ENCODE measurements around the gene IDI1.

The IDI1 gene

DNA sequence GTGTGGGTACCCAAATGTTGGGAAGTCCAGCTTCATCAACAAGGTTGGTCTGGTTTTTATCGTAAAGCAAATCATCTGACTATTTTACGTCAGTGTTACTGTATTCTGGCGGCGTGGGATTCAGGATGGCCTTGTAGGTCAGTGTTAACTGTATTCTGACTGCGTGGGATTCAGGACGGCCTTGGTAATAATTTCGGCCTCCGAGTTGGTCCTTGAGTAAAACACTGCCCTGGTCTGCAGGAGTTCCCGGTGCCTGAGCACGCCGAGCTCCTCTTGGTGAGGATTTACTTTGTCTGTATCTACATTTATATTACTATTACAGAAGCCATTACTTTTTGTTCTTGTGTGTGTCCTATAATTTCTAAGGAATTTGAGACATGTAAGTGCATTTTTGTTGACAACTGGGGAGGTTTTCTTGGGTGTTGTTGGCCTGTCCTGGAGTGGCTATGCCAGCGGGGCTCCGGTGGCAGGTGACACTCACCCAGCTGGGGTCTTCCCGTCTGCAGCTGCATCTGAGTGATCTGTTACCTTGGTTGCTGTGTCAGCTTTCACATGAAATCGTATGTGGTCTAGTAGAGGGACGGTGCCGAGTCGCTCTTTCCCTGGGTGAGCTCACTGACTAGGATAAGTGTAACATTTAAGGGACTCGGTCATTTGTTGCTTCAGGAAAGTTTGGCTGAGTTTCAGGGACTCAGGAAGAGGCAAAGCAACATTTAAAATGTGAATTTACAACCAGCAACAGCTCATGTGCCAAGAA, 51.5 kb downstream of the IDI1 start:
- H3K4me3 ChIP-seq (ENCODE audit: low read depth, low read length), result no peak overlapping the region

DNA sequence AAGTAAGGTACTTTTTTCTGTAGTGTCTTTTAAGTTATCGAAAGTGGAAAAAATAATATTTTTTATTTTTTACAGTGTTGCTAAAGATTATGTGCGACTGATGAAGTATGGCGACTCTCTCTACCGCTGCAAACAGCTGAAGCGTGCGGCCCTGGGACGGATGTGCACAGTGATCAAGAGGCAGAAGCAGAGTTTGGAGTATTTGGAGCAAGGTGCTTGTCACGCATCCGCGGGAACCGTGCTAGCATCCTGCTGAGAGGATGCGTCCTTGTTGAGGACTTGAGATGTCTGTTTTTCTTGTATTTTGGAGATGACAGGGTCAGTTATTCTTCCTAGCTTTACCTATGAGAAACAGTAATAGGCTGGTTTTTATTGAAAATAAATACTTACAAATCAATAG, 52.9 kb downstream of the IDI1 start:
- no peak overlapping the region for H3K4me3 ChIP-seq (ENCODE audit: low read depth, low read length)

More for the DNA sequence above, 51.5 kb downstream of the IDI1 start:
- TF ChIP-seq, protein P1, sequence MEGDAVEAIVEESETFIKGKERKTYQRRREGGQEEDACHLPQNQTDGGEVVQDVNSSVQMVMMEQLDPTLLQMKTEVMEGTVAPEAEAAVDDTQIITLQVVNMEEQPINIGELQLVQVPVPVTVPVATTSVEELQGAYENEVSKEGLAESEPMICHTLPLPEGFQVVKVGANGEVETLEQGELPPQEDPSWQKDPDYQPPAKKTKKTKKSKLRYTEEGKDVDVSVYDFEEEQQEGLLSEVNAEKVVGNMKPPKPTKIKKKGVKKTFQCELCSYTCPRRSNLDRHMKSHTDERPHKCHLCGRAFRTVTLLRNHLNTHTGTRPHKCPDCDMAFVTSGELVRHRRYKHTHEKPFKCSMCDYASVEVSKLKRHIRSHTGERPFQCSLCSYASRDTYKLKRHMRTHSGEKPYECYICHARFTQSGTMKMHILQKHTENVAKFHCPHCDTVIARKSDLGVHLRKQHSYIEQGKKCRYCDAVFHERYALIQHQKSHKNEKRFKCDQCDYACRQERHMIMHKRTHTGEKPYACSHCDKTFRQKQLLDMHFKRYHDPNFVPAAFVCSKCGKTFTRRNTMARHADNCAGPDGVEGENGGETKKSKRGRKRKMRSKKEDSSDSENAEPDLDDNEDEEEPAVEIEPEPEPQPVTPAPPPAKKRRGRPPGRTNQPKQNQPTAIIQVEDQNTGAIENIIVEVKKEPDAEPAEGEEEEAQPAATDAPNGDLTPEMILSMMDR (IDR thresholded peaks at IDR 0.05; ENCODE audit: low read depth, low read length, missing control alignments), result no peak
- DNase-seq (ENCODE audit: low read depth), result no peak

DNA sequence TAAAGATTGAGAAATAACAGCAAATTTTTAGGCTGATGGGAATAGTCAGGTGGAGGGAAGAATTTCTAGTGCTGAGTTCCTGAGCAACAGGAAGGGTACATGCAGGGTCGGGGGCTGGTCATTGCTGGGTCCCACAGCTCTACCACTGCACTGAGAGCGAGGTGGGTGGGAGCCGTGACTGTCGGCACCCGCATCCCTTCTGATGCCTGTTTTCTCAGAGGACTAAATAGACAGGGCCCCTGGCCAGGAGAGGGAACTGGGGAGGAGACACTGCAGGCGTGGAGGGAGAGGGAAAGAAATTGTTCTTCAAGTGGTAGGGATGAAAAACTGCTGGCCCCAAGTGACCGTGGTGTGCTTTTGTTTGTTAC, 53.4 kb downstream of the IDI1 start:
- H3K4me3 ChIP-seq (ENCODE audit: low read depth, low read length), result no peak overlapping the region
- TF ChIP-seq, protein P1 (IDR thresholded peaks at IDR 0.05; ENCODE audit: low read depth, low read length, missing control alignments), result no peak
- DNase-seq (ENCODE audit: low read depth), result no peak

More for the DNA sequence above, 52.9 kb downstream of the IDI1 start:
- TF ChIP-seq, protein P1 (IDR thresholded peaks at IDR 0.05; ENCODE audit: low read depth, low read length, missing control alignments), result no peak
- DNase-seq (ENCODE audit: low read depth), result no peak

DNA sequence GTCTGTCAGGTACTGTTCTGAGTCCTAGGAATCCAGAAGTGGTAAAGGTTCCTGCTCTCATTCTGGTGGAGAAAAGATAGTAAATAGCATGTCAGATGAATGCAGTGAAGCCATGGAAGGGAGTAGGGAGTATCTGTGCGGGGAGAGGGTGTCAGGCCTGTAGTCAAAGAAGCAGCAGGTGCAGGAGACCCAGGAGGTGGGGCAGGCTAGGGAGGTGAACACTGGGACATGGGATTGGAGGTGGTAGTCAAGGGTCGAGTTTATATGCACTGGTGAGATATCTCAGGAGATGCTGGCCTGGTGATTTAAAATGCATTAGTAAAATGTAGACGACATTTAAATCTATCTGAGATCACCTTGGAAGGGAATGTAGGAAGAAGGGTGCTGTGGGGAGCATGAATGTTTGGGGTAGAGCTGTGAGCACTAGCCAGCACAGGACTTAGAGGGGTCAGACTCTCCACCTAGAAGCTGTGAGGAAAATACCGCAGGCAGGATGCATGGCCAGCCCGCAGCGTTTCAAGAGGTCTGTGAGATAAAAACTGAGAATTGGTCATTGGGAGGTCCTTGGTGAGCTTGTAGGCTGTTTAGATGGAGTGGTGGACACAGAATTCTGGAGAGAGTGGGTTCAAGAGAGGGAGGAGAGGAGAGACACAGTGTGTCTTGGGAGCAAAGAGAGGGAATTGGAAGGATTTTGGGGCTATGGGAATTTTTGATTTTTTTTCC, 53.9 kb downstream of the IDI1 start:
- TF ChIP-seq, protein P1 (IDR thresholded peaks at IDR 0.05; ENCODE audit: low read depth, low read length, missing control alignments), result no peak
- no peak overlapping the region for H3K4me3 ChIP-seq (ENCODE audit: low read depth, low read length)
- DNase-seq (ENCODE audit: low read depth), result no peak

DNA sequence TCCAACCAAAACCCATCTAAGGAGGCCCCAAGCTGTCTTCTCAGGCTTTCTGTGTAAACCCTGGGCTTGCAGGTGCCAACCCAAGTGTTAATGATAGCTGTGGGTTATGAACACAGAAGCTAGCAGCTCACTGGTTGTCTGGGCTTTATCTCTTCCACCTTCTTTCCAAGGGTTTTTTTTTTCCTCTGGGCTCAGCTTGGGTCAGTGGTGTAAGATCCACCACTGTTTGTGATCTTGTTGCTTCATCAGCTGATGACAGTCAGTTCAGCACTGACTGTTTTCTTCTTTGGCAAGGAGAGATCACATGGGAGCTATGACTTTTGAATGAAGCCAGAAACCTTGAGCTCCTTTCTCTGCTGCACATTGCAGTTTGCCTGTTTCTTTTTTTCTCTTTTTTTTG, 56.0 kb downstream of the IDI1 start:
- H3K4me3 ChIP-seq (ENCODE audit: low read depth, low read length), result no peak overlapping the region
- TF ChIP-seq, protein P1 (IDR thresholded peaks at IDR 0.05; ENCODE audit: low read depth, low read length, missing control alignments), result no peak
- no peak for DNase-seq (ENCODE audit: low read depth)

DNA sequence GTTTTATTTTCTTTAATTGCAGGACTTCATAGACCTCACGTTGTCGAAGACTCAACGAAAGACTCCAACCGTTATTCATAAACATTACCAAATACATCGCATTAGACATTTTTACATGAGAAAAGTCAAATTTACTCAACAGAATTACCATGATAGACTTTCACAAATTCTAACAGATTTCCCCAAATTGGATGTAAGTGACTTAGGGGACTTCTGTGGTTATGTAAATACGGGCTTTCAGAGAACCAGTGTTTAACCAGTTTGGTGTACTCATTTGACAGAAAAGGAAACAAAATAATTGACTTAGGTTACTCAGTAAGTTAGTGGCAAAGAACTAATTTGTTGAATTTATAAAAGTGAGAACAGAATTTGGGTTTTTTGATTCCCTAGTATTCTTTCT, 56.5 kb downstream of the IDI1 start:
- TF ChIP-seq, protein P1 (IDR thresholded peaks at IDR 0.05; ENCODE audit: low read depth, low read length, missing control alignments), result no peak
- H3K4me3 ChIP-seq (ENCODE audit: low read depth, low read length), result no peak overlapping the region
- no peak for DNase-seq (ENCODE audit: low read depth)

All from GM12864 (cell line).